GM12878 (cell line): Measurements from ENCODE around the gene TMEM266. TPM values are rescaled to one million over a fixed set of nuclear protein-coding genes. Genes with fewer than 3 reads are reported as not detected.

ENCODE experiments used
- ATAC-seq: fragments of 200-7000 bp; cut with Tn5 transposase; 3 replicates; pipeline ENCODE4 v1.9.1; 2020; ENCODE audit warnings: mild to moderate bottlenecking, moderate library complexity
- BruUV-seq: library from RNA; stranded (reverse); fragments of 400-500 nt; replicated peaks from 2 replicates; lab custom pipeline; 2021; lab: Mats Ljungman, UMichigan
- CTCF ChIA-PET: fragments of 300-600 bp; sonication (Branson Sonifier 250); formaldehyde crosslinking; extraction: SDS; loops from one replicate; lab custom pipeline; 2021; ENCODE audit warnings: inconsistent platforms; lab: Yijun Ruan, JAX
- POLR2A ChIA-PET: fragments of 350-600 bp; formaldehyde crosslinking; extraction: SDS; loops from one replicate; lab custom pipeline; 2021; ENCODE audit warnings: inconsistent platforms; lab: Charles Lee
- RAD21 ChIA-PET: fragments of 300-600 bp; sonication (Branson Sonifier 250); formaldehyde crosslinking; loops from one replicate; lab custom pipeline; 2023; ENCODE audit warnings: antibody characterized with exemption; ENCODE audit not compliant: unreplicated experiment; lab: Charles Lee
- SMC1A ChIA-PET: fragments of 300-600 bp; sonication (Branson Sonifier 250); formaldehyde crosslinking; loops from one replicate; lab custom pipeline; 2023; ENCODE audit not compliant: unreplicated experiment, uncharacterized antibody; lab: Charles Lee
- DNase-seq: peaks from one replicate; pipeline ENCODE4 v3.0.0-alpha.2; 2011; ENCODE audit warnings: low read depth, low spot score
- FAIRE-seq: peaks from 3 replicates; lab custom pipeline; 2011; peaks lifted over from hg19 to GRCh38; lab: Jason Lieb, UNC
- H2AFZ ChIP-seq: 2 replicates; pipeline ENCODE4 v1.6.0; 2011; ENCODE audit warnings: low read depth, low read length, control low read depth; ENCODE audit not compliant: control insufficient read depth
- H3K27ac ChIP-seq: 2 replicates; pipeline ENCODE4 v1.5.1; 2011; ENCODE audit warnings: control low read depth; ENCODE audit not compliant: control insufficient read depth, insufficient read depth
- H3K27me3 ChIP-seq, 2 experiments: replicated peaks in 1 of 2; 2 replicates each; pipeline versions ENCODE4 v1.6.0 to v1.6.1; 2011; ENCODE audit warnings: low read length in 1 of 2; ENCODE audit not compliant: control insufficient read depth in 2 of 2, insufficient read depth in 2 of 2
- H3K36me3 ChIP-seq, 2 experiments: 2 replicates each; pipeline ENCODE4 v1.5.1; 2011; ENCODE audit warnings: low read length in 1 of 2; ENCODE audit not compliant: control insufficient read depth in 2 of 2, insufficient read depth in 2 of 2
- H3K4me1 ChIP-seq: 2 replicates; pipeline ENCODE4 v1.6.1; 2011; ENCODE audit warnings: mild to moderate bottlenecking, low read length, moderate library complexity, mixed read lengths; ENCODE audit not compliant: control insufficient read depth, insufficient read depth
- H3K4me2 ChIP-seq: 2 replicates; pipeline ENCODE4 v1.6.0; 2011; ENCODE audit warnings: control low read depth; ENCODE audit not compliant: control insufficient read depth, insufficient read depth
- H3K4me3 ChIP-seq: fragments of 200-600 bp; sonication (generic); 2 replicates; pipeline ENCODE4 v1.5.1; 2016
- H3K79me2 ChIP-seq: 2 replicates; pipeline ENCODE4 v1.6.0; 2011; ENCODE audit warnings: low read length; ENCODE audit not compliant: control insufficient read depth, insufficient read depth
- H3K9ac ChIP-seq: 2 replicates; pipeline ENCODE4 v1.8.0; 2011; ENCODE audit warnings: low read length, control low read depth, mixed read lengths; ENCODE audit not compliant: control insufficient read depth, insufficient read depth
- H3K9me3 ChIP-seq: replicated peaks from 3 replicates; pipeline ENCODE4 v1.5.1; 2011; ENCODE audit warnings: mild to moderate bottlenecking, low read length; ENCODE audit not compliant: control insufficient read depth, insufficient read depth
- H4K20me1 ChIP-seq: 2 replicates; pipeline ENCODE4 v1.6.0; 2011; ENCODE audit not compliant: control insufficient read depth, insufficient read depth
- CEBPB ChIP-seq, 2 experiments: fragments of 150-350 bp in 1 of 2; IDR thresholded peaks; 2 replicates each; pipeline ENCODE4 v1.6.1; 2012 to 2014; ENCODE audit warnings: low read depth in 2 of 2, low read length in 2 of 2, borderline replicate concordance in 1 of 2, inconsistent platforms in 1 of 2
- EGR1 ChIP-seq, 2 experiments: IDR thresholded peaks; 1 replicate in 1 of 2; 2 replicates in 1 of 2; pipeline ENCODE4 v1.6.1; 2011 to 2012; ENCODE audit warnings: low read depth in 2 of 2, low read length in 2 of 2, borderline replicate concordance in 1 of 2, mild to moderate bottlenecking in 1 of 2, moderate library complexity in 1 of 2
- HCFC1 ChIP-seq: fragments of 150-350 bp; IDR thresholded peaks from 2 replicates; pipeline ENCODE4 v1.6.1; 2014; ENCODE audit warnings: low read length
- HDAC2 ChIP-seq: fragments of 200-600 bp; sonication (generic); IDR thresholded peaks from 2 replicates; pipeline ENCODE4 v1.6.1; 2017
- MAX ChIP-seq: IDR thresholded peaks from 2 replicates; pipeline ENCODE4 v1.6.1; 2012; ENCODE audit warnings: low read depth, low read length, improper control_type of control experiment
- MEF2B ChIP-seq: fragments of 450-650 bp; IDR thresholded peaks from 2 replicates; pipeline ENCODE4 v1.6.1; 2018; ENCODE audit warnings: mild to moderate bottlenecking, moderate library complexity; ENCODE audit not compliant: partially characterized antibody, poor library complexity, severe bottlenecking
- POLR2A ChIP-seq: IDR thresholded peaks from 2 replicates; pipeline ENCODE4 v1.6.1; 2011; ENCODE audit warnings: low read depth, mild to moderate bottlenecking, low read length
- SMARCA5 ChIP-seq: fragments of 450-650 bp; IDR thresholded peaks from 2 replicates; pipeline ENCODE4 v1.6.1; 2017; ENCODE audit warnings: mild to moderate bottlenecking
- USF2 ChIP-seq: IDR thresholded peaks from 2 replicates; pipeline ENCODE4 v1.6.1; 2011; ENCODE audit warnings: low read depth, low read length, improper control_type of control experiment, borderline replicate concordance
- YBX1 ChIP-seq: fragments of 450-650 bp; IDR thresholded peaks from 2 replicates; pipeline ENCODE4 v1.6.1; 2016; ENCODE audit warnings: antibody characterized with exemption
- WGBS: methylation state at CpG from one replicate; pipeline ENCODE4 v1.1.6; 2016; ENCODE audit warnings: low lambda C conversion rate; ENCODE audit not compliant: insufficient replicate concordance, insufficient coverage; ENCODE audit errors: missing lambda C conversion rate; 5-methylcytosine and 5-hydroxymethylcytosine counted together
- in situ Hi-C: fragments of 300-500 bp; cut with MboI; formaldehyde crosslinking; loops from 9 replicates; pipeline ENCODE4 v1.14.3; 2018; ENCODE audit warnings: mixed read lengths
- intact Hi-C: fragments of 100-400 bp; cut with micrococcal nuclease; formaldehyde crosslinking; loops from one replicate; pipeline ENCODE4 v1.14.2; 2022; ENCODE audit not compliant: unreplicated experiment
- polyA plus RNA-seq, 11 experiments: library from polyadenylated mRNA; depleted of rRNA in 4 of 11; unstranded in 6 of 11; stranded (reverse) in 5 of 11; fragments of >200 nt; fragmentation: Nextera tagmentation in 4 of 11; fragmentation: Illumina TruSeq in 1 of 11; extraction: Ambion mirVana in 4 of 11; extraction: Trizol in 1 of 11; gene quantifications; 1 replicate in 1 of 11; 2 replicates in 10 of 11; pipeline versions ENCODE4 v1.2.1 to v1.2.3, GENCODE V29; 2011 to 2016; ENCODE audit warnings: inconsistent platforms in 2 of 11, missing spikeins in 2 of 11, low read depth in 1 of 11
- total RNA-seq, 4 experiments: library from RNA; depleted of rRNA in 3 of 4; stranded (reverse); fragments of >200 nt in 3 of 4; fragmentation: Illumina TruSeq in 1 of 4; extraction: Trizol in 1 of 4; gene quantifications; 2 replicates each; pipeline versions ENCODE4 v1.2.1 to v1.2.3, GENCODE V29; 2013 to 2021
- TF ChIP-seq, protein P1 (sequence below): fragments of 450-650 bp; IDR thresholded peaks from 2 replicates; pipeline ENCODE4 v1.6.1; 2018; ENCODE audit warnings: mild to moderate bottlenecking, low read depth, moderate library complexity; ENCODE audit not compliant: partially characterized antibody

The TMEM266 gene
- total and polyA plus RNA-seq, 10 of the 15 experiments (the other 5 are each of a cell fraction or from before 2014, with no cell fraction given) = 0.11 to 0.70 (median 0.39) TPM

DNA sequence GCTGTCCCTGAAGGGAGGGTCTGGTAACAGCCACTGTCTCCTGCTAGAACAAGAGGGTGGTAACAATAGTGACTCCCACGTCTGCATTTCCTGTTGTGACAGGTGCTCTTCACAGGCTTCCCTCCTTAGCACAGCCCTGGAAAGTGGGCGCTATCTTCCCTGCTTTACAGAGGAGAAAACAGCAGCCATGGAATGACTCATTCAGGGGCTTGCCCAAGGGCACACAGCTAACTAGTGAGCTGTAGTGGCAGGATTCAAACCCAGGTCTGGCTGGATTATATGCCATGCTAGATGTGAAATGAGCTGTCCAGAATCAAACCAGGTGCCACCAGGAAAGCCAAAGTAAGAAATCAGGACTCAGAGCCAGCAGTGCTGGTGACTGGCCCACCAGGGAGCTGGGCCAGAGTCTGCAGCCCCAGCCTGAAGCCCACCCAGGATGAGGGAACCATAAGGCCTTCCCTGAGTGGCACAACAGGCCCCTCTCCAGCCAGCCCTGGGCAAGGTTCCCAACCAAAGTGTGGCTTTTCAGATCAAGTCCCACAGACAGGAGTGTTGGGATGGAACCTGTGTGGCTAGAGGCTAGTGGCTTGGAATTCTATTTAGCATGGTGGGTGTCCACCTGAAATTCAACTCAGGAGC, 149.1 kb downstream of the TMEM266 start:
- no peak; the same call in 2 of the 3 replicates for ATAC-seq
- FAIRE-seq = no peak
- CTCF ChIA-PET = no interaction called here
- Histone ChIP-seq H3K27me3 (no peaks in the 10 kb centered on the region), H3K27ac (no peak overlapping the region), H3K9ac (no peak overlapping the region)
- 70% methylated on average over 2 of the region's 2 CpGs for WGBS
- SMC1A ChIA-PET = no interaction called here
- POLR2A ChIA-PET = no interaction called here
- no peak for TF ChIP-seq MAX
- TF ChIP-seq POLR2A = 0 out of 2 replicates have a peak, but pooled peaks have one; percentile 18
- TF ChIP-seq, all 136 proteins: peak for 1
- no peaks in the 10 kb centered on the region for H3K9me3 ChIP-seq
- no peaks in the 10 kb centered on the region for H4K20me1 ChIP-seq
- no peak overlapping the region for H3K4me2 ChIP-seq
- H3K79me2 ChIP-seq = no peaks in the 10 kb centered on the region
- peaks cover 14 to 17% of the 10 kb centered on the region in 2 experiments for H3K36me3 ChIP-seq
- in situ Hi-C loops (no loop called here), intact Hi-C loops (no loop called here)
- no peak for DNase-seq
- RAD21 ChIA-PET = no interaction called here
- no peaks in the 10 kb centered on the region for H3K4me1 ChIP-seq
- no peak overlapping the region for H2AFZ ChIP-seq
- no TSS peak for BruUV-seq
- H3K4me3 ChIP-seq = no peak overlapping the region

- H2AFZ ChIP-seq = no peak overlapping the region
- no peak for DNase-seq
- H3K79me2 ChIP-seq = no peaks in the 10 kb centered on the region
- H3K27ac ChIP-seq = no peak overlapping the region
- FAIRE-seq = no peak
- H3K9me3 ChIP-seq = no peaks in the 10 kb centered on the region
- no peak overlapping the region for H3K4me2 ChIP-seq
- H3K9ac ChIP-seq = no peak overlapping the region
- no peaks in the 10 kb centered on the region for H3K4me1 ChIP-seq
- ChIA-PET SMC1A (no interaction called here), RAD21 (no interaction called here), CTCF (no interaction called here), POLR2A (no interaction called here)
- in situ Hi-C loops = no loop called here
- no peak overlapping the region for H3K4me3 ChIP-seq
- H4K20me1 ChIP-seq = no peaks in the 10 kb centered on the region
- BruUV-seq = no TSS peak
- intact Hi-C loops = no loop called here
- H3K36me3 ChIP-seq = peaks cover 15 to 17% of the 10 kb centered on the region in 2 experiments
- H3K27me3 ChIP-seq = no peaks in the 10 kb centered on the region
- 100% methylated on average over 1 of the region's 1 CpG for WGBS
- no peak for ATAC-seq
- TF ChIP-seq MEF2B = no peak
- TF ChIP-seq, protein P1, sequence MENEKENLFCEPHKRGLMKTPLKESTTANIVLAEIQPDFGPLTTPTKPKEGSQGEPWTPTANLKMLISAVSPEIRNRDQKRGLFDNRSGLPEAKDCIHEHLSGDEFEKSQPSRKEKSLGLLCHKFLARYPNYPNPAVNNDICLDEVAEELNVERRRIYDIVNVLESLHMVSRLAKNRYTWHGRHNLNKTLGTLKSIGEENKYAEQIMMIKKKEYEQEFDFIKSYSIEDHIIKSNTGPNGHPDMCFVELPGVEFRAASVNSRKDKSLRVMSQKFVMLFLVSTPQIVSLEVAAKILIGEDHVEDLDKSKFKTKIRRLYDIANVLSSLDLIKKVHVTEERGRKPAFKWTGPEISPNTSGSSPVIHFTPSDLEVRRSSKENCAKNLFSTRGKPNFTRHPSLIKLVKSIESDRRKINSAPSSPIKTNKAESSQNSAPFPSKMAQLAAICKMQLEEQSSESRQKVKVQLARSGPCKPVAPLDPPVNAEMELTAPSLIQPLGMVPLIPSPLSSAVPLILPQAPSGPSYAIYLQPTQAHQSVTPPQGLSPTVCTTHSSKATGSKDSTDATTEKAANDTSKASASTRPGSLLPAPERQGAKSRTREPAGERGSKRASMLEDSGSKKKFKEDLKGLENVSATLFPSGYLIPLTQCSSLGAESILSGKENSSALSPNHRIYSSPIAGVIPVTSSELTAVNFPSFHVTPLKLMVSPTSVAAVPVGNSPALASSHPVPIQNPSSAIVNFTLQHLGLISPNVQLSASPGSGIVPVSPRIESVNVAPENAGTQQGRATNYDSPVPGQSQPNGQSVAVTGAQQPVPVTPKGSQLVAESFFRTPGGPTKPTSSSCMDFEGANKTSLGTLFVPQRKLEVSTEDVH = no peak
- TF ChIP-seq CEBPB (IDR thresholded peaks at IDR 0.05; ENCODE audit: borderline replicate concordance in 1 of 2, low read depth in 2 of 2, low read length in 2 of 2) = no peak
- TF ChIP-seq EGR1 (IDR thresholded peaks at IDR 0.05; ENCODE audit: borderline replicate concordance in 1 of 2, low read depth in 2 of 2, low read length in 2 of 2) = no peak
- no peak for TF ChIP-seq YBX1
- TF ChIP-seq SMARCA5 = no peak
- no peak for TF ChIP-seq HCFC1
- TF ChIP-seq USF2 = no peak
- no peak for TF ChIP-seq HDAC2
Measured at GRCh38 chr15:76209523-76209922, 149.7 kb downstream of the TMEM266 start.
